HG03469 (cell line): ENCODE measurements around the gene KIF17.

Source experiments
- ATAC-seq: cut with Tn5 transposase; IDR thresholded peaks from one replicate; pipeline ENCODE4 v1.9.1; 2021; ENCODE audit warnings: mild to moderate bottlenecking, moderate library complexity, moderate number of reproducible peaks; ENCODE audit not compliant: unreplicated experiment

KIF17 gene

GRCh38 chr1:20712215-20712577, 5.6 kb downstream of the KIF17 start:
- no peak for ATAC-seq

GRCh38 chr1:20711285-20712214, 6.3 kb downstream of the KIF17 start:
- ATAC-seq = no peak

- no peak for ATAC-seq
Observed at GRCh38 chr1:20710469-20711284, 7.1 kb downstream of the KIF17 start.

GRCh38 chr1:20709868-20710267, 7.9 kb downstream of the KIF17 start:
- ATAC-seq = no peak

DNA sequence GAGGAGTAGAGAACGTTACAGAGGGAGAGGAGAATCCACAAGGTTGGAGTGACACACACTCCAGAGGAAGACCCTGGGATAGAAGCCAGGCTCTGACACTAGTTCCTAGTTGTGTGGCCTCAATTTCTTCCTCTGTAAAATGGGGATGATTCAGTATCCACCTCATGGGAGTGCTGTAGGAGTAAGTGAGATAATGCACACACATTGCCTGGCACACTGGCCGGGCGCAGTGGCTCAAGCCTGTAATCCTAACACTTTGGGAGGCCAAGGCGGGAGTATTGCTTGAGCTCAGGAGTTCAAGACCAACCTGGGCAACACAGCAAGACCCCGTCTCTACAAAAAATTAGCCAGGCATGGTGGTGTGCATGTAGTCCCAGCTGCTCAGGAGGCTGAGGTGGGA, 8.9 kb downstream of the KIF17 start:
- ATAC-seq = no peak

GRCh38 chr1:20708057-20708456, 9.8 kb downstream of the KIF17 start:
- ATAC-seq = no peak

DNA sequence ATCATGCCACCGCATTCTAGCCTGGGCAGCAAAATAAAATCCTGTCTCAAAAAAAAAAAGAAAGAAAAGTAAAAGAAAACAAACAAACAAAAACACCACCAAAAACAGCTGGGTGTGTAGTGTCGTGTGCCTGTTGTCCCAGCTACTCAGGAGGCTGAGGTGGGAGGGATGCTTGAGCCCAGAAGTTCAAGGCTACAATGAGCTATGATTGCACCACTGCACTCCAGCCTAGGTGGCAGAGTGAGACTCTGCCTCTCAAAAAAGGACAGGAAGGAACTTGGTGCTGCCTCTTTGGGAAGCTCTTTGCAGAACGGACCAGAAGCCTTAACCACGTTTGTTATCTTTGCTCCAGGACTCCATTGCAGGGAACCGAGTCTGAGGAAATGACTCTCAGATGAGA, 11.0 kb downstream of the KIF17 start:
- ATAC-seq = no peak

DNA sequence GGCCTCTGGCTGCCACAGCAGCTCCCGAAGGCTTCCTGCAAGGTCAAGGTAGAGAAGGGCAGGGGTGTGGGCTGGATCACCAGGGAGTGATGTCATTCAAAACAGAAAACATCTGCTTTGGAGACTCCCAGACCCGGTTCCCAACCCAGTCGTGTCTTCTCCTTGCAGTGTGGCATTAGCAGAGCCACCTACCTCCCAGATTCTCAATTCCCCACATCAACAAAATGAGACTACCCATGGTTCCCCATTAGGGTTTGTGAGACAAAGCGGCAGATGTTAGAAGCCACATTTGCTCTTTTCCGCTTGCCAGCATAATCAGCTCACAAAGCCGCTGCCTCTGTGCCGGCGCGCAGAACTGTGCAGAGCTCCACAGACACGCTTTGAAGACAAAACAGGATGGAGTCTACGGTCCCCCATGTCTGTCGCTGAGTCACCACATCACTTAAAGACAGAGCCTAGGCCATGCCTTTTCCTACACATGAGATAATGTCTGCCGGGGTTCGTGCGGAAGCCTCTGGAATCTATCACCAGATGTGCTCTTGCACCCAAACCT, 12.5 kb downstream of the KIF17 start:
- no peak for ATAC-seq

DNA sequence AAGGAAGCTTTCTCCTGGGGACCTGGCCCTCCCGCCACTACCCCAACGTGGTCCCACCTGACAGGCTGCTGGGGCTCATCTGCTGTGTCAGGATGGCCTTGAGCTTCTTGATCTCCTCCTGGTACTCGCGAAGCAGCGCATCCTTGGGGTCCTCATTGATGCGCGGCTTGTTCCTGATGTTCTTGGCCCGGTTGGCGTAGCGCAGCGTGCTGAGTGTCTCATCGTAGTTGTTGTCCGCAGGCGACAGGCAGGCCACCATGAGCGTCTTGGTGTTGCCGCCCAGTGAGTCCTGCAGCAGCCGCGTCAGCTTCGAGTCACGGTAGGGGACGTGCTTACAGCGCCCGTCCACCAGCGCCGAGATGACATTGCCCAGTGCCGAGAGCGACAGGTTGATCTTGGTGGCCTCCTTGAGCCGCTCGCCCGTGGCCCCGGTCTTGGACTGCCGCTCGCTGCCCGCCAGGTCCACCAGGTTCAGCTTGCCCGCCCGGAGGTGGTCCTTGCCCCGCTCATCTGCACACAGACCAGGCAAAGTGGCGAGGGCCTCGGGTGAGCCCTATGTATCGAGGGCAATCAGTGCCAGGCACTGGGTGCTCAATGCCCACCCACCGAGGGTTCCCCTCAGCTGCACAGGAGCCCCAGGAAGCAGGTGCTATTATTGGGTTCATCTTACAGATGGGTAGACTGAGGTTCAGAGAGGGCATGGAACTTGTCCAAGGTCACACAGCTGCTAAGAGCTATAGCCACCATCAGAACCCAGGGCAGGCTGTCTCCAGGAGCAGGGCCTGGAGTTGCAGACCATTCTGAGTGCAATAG, 13.2 kb downstream of the KIF17 start:
- no peak for ATAC-seq

- no peak for ATAC-seq
Observed at GRCh38 chr1:20703124-20703756, 14.6 kb downstream of the KIF17 start.

DNA sequence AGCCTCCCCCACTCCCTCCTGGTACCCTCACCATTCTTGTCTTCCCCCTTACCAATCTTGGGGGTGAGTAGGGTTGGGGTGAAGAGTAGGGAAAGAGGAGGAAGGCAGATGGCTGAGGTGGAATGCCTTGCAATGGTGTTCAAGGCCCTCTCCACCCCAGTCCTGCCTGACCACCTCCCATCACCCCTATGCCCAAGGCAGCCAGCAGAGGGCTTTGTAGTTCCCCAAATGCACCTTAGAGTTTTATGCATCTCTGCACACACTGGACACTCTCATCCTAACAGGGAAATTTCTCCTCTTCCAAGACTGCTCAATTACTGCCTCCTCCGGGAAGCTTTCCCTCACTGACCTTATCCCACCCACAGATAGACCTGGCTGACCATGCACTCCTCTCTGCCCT, 15.4 kb downstream of the KIF17 start:
- no peak for ATAC-seq

DNA sequence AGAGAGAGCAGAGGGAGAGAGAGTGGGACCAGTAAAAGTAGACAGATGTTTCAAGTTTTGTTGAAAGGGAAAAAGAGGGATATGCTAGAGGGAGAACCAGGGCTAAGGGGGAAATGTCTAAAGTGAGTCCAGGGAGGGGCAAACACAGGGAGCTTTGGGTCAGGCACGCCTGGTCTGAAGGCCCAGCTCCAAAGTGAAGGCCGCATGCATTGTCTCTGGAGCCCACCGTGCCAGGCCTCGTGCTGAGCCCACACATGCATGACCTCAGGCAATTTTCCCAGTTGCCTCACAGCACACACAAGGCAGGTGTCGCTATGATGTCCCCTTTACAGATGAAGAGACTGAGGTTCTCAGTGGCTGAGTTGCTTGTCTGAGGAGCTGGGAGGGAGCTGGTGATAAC, 16.0 kb downstream of the KIF17 start:
- ATAC-seq = no peak

- ATAC-seq = no peak
Observed at GRCh38 chr1:20701446-20701845, 16.4 kb downstream of the KIF17 start.

- no peak for ATAC-seq
Observed at GRCh38 chr1:20700636-20701215, 17.1 kb downstream of the KIF17 start.

- ATAC-seq = no peak
Observed at GRCh38 chr1:20699558-20699957, 18.2 kb downstream of the KIF17 start.

GRCh38 chr1:20698195-20698910, 19.5 kb downstream of the KIF17 start:
- no peak for ATAC-seq

- no peak for ATAC-seq
Observed at GRCh38 chr1:20697563-20697962, 20.2 kb downstream of the KIF17 start.

GRCh38 chr1:20696397-20697333, 21.1 kb downstream of the KIF17 start:
- no peak for ATAC-seq
